Astrocyte of the spinal cord (primary cell): Measurements from ENCODE around the gene CARD16.

Experiments used
- DNase-seq: peaks from one replicate; pipeline ENCODE4 v3.0.0; 2011; ENCODE audit warnings: low read depth, low spot score
- H3K4me3 ChIP-seq: 2 replicates; pipeline ENCODE4 v1.5.1; 2011; ENCODE audit warnings: low read depth, mild to moderate bottlenecking, low read length, moderate library complexity
- in situ Hi-C: cut with HindIII; loops from 2 replicates; pipeline ENCODE4 v1.10.0; 2017; ENCODE audit warnings: low sequenced_read_pairs
- TF ChIP-seq, protein P1 (sequence below): IDR thresholded peaks from 2 replicates; pipeline ENCODE4 v1.5.1; 2012; ENCODE audit warnings: low read depth, mild to moderate bottlenecking, low read length, inconsistent platforms

CARD16 gene

DNA sequence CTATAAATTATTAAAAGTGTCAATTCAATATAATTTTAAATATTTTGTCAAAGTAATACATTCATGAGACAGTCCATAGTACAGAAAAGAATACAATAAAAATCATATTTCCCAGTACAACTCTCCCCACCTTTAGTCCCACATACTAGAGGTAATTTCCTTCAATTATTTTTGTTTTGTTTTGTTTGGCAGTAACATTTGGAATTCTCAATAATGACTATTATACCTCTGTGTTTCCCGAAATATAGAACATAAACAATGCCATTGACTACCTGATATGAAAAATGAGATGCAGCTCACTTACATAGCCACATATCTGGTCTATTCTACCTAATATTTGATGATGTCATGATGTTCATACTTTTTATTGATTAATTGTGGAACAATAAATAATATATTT, 52.4 kb downstream of the CARD16 start:
- in situ Hi-C loops: no loop called here
- H3K4me3 ChIP-seq: no peak overlapping the region
- TF ChIP-seq, protein P1, sequence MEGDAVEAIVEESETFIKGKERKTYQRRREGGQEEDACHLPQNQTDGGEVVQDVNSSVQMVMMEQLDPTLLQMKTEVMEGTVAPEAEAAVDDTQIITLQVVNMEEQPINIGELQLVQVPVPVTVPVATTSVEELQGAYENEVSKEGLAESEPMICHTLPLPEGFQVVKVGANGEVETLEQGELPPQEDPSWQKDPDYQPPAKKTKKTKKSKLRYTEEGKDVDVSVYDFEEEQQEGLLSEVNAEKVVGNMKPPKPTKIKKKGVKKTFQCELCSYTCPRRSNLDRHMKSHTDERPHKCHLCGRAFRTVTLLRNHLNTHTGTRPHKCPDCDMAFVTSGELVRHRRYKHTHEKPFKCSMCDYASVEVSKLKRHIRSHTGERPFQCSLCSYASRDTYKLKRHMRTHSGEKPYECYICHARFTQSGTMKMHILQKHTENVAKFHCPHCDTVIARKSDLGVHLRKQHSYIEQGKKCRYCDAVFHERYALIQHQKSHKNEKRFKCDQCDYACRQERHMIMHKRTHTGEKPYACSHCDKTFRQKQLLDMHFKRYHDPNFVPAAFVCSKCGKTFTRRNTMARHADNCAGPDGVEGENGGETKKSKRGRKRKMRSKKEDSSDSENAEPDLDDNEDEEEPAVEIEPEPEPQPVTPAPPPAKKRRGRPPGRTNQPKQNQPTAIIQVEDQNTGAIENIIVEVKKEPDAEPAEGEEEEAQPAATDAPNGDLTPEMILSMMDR: no peak
- DNase-seq: no peak

DNA sequence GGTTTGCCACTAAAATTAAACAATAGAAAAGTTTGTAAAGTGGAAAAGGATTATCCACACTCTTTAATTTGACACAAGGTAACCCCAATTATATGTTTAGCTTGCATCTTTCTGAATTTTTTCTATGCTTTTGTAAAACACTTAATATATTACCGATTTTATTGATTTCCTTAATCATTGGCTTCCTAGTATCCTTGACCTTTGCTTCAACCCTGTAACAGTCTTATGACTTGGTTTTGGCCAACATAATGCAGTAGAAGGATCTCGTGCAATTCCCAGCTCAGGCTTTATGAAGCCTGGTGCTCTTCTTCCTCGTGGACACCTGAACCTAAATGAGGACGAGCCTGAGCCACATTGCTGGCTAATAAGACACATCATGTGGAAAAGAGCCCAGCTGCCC, 53.1 kb downstream of the CARD16 start:
- DNase-seq: no peak
- no peak overlapping the region for H3K4me3 ChIP-seq
- TF ChIP-seq, protein P1: no peak
- in situ Hi-C loops: no loop called here
